Measurements from ENCODE around the gene SEMA4D.

The SEMA4D gene

DNA sequence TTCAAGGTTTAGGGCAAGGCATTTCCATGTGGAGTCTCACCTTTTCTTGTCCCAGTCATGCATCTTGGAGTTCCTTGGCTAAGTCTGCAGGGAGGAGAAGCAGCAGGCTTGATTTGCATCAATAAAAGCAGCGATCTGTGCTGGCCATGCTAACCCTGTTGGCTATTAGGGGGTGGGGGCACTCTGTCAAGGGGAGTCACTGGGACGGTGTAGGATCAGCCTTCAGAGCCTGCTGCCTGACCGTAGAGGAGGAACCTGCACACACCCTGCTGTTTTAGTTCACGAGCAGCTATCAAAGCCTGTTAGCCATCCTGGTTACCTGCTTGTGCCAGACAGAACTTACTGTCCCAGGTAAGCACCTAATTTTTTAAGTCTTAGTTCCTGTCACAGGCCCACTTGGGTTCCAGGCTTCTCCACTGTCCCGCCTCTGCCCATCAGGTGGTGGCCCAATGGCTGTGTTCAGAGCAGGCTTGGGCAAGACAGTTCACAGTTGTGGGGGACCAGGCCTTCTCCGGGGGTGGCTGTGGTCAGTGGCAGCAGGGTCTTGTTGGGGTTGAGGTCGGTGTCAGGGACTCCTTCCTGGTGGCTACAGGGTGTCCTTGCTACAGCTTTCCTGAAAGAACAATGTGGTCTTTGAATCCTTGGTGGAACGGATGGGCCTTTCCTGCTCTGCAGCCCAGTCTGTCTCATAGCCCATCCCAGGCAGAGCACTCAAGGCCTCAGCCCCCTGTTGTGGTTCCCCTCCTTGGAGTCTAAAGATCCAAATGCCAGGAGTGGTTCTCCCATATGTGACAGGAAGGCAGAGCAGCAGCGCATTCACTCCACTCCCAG lies 135.9 kb downstream of the SEMA4D start:
- ATAC-seq (ENCODE audit: insufficient read depth, low read depth), result no peak
- no peak overlapping the region for H2AFZ ChIP-seq (ENCODE audit: low read depth, low read length)
- no peaks in the 10 kb centered on the region for H3K9me3 ChIP-seq (ENCODE audit: insufficient read depth, low read length, severe bottlenecking)
- H3K79me2 ChIP-seq (ENCODE audit: insufficient read depth, low read length), result no peaks in the 10 kb centered on the region
- H3K4me3 ChIP-seq (ENCODE audit: low read depth in 1 of 2, low read length in 2 of 2), result no peak overlapping the region
- no peak overlapping the region for H3K9ac ChIP-seq (ENCODE audit: low read depth, low read length)
- H4K20me1 ChIP-seq (ENCODE audit: insufficient read depth, low read length), result peaks cover 3% of the 10 kb centered on the region; the same call in 1 of the 2 replicates
- H3K4me1 ChIP-seq (ENCODE audit: insufficient read depth, low read length), result no peaks in the 10 kb centered on the region
- H3K27ac ChIP-seq (ENCODE audit: low read length), result no peak overlapping the region
- H3K4me2 ChIP-seq (ENCODE audit: insufficient read depth, low read length), result no peak overlapping the region
- no peaks in the 10 kb centered on the region for H3K27me3 ChIP-seq (ENCODE audit: insufficient read depth, low read length, poor library complexity)
- peaks cover 59% of the 10 kb centered on the region for H3K36me3 ChIP-seq (ENCODE audit: insufficient read depth, low read length)
- no peak for DNase-seq
- TF ChIP-seq, protein P1, sequence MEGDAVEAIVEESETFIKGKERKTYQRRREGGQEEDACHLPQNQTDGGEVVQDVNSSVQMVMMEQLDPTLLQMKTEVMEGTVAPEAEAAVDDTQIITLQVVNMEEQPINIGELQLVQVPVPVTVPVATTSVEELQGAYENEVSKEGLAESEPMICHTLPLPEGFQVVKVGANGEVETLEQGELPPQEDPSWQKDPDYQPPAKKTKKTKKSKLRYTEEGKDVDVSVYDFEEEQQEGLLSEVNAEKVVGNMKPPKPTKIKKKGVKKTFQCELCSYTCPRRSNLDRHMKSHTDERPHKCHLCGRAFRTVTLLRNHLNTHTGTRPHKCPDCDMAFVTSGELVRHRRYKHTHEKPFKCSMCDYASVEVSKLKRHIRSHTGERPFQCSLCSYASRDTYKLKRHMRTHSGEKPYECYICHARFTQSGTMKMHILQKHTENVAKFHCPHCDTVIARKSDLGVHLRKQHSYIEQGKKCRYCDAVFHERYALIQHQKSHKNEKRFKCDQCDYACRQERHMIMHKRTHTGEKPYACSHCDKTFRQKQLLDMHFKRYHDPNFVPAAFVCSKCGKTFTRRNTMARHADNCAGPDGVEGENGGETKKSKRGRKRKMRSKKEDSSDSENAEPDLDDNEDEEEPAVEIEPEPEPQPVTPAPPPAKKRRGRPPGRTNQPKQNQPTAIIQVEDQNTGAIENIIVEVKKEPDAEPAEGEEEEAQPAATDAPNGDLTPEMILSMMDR (IDR thresholded peaks at IDR 0.05; ENCODE audit: borderline replicate concordance, extremely low read depth, low read length, poor library complexity, severe bottlenecking), result no peak
- TF ChIP-seq EZH2 (IDR thresholded peaks at IDR 0.05; ENCODE audit: borderline replicate concordance, low read depth, low read length, severe bottlenecking), result no peak

DNA sequence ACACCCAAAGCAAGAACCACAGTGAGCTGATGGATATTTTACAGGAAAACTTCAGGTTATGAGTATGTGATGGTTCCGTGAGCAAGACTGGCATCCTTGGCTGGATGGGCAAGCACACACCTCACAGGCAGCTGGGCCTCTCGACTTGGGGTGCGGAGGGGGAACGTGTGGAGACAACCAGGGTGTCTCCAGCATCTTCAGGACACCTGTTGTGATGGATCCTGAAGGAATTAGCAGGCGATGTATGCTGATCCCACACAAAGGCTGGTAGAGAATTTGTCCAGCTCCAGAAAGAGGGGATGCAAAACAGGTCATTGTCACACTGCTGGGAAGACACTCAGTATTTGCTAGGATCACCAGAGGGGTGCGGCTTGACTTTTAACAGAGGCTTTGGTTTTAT lies 136.9 kb downstream of the SEMA4D start:
- Histone ChIP-seq H3K4me3 (ENCODE audit: low read depth in 1 of 2, low read length in 2 of 2) (no peak overlapping the region), H3K9me3 (ENCODE audit: insufficient read depth, low read length, severe bottlenecking) (no peaks in the 10 kb centered on the region), H4K20me1 (ENCODE audit: insufficient read depth, low read length) (peaks cover 3% of the 10 kb centered on the region; the same call in 1 of the 2 replicates), H2AFZ (ENCODE audit: low read depth, low read length) (no peak overlapping the region), H3K79me2 (ENCODE audit: insufficient read depth, low read length) (no peaks in the 10 kb centered on the region), H3K9ac (ENCODE audit: low read depth, low read length) (no peak overlapping the region), H3K27me3 (ENCODE audit: insufficient read depth, low read length, poor library complexity) (no peaks in the 10 kb centered on the region), H3K27ac (ENCODE audit: low read length) (no peak overlapping the region), H3K4me2 (ENCODE audit: insufficient read depth, low read length) (no peak overlapping the region), H3K36me3 (ENCODE audit: insufficient read depth, low read length) (peaks cover 67% of the 10 kb centered on the region), H3K4me1 (ENCODE audit: insufficient read depth, low read length) (no peaks in the 10 kb centered on the region)
- no peak for DNase-seq
- ATAC-seq (ENCODE audit: insufficient read depth, low read depth), result no peak
- TF ChIP-seq, protein P1 (IDR thresholded peaks at IDR 0.05; ENCODE audit: borderline replicate concordance, extremely low read depth, low read length, poor library complexity, severe bottlenecking), result no peak
- TF ChIP-seq EZH2 (IDR thresholded peaks at IDR 0.05; ENCODE audit: borderline replicate concordance, low read depth, low read length, severe bottlenecking), result no peak

DNA sequence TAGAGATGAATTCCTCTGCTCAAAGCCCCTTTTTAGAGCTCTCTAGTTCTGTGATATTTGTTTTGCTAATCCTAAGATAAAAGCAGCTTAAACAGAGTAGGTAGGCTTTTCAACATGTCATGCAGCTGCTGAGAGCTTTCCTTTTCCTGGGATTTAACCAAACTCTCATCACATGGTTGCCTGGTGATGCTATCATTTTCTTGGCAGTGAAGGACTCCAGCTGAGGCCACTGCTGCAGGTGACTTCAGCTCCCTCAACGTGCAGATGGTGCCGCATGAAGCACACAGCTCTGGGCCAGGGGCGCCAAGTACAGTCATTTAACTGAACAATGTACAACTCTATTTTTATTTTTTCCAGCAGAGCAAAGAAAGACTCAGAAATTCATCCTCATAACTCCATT lies 137.4 kb downstream of the SEMA4D start:
- no peaks in the 10 kb centered on the region for H3K9me3 ChIP-seq (ENCODE audit: insufficient read depth, low read length, severe bottlenecking)
- ATAC-seq (ENCODE audit: insufficient read depth, low read depth) (no peak), DNase-seq (no peak)
- no peak overlapping the region for H3K4me3 ChIP-seq (ENCODE audit: low read depth in 1 of 2, low read length in 2 of 2)
- peaks cover 3% of the 10 kb centered on the region; the same call in 1 of the 2 replicates for H4K20me1 ChIP-seq (ENCODE audit: insufficient read depth, low read length)
- H3K27ac ChIP-seq (ENCODE audit: low read length), result no peak overlapping the region
- TF ChIP-seq, protein P1 (IDR thresholded peaks at IDR 0.05; ENCODE audit: borderline replicate concordance, extremely low read depth, low read length, poor library complexity, severe bottlenecking), result no peak
- TF ChIP-seq EZH2 (IDR thresholded peaks at IDR 0.05; ENCODE audit: borderline replicate concordance, low read depth, low read length, severe bottlenecking), result no peak
- H3K79me2 ChIP-seq (ENCODE audit: insufficient read depth, low read length), result no peaks in the 10 kb centered on the region
- H3K4me2 ChIP-seq (ENCODE audit: insufficient read depth, low read length), result no peak overlapping the region
- no peaks in the 10 kb centered on the region for H3K4me1 ChIP-seq (ENCODE audit: insufficient read depth, low read length)
- no peak overlapping the region for H2AFZ ChIP-seq (ENCODE audit: low read depth, low read length)
- peaks cover 73% of the 10 kb centered on the region for H3K36me3 ChIP-seq (ENCODE audit: insufficient read depth, low read length)
- no peaks in the 10 kb centered on the region for H3K27me3 ChIP-seq (ENCODE audit: insufficient read depth, low read length, poor library complexity)
- no peak overlapping the region for H3K9ac ChIP-seq (ENCODE audit: low read depth, low read length)
